ENCODE results near the gene AUNIP.
"Not testable (repeated sequence)": the region's sequence is repeated elsewhere in the genome, so short reads cannot be mapped to it uniquely, and the experiment has no call there.

AUNIP gene

DNA sequence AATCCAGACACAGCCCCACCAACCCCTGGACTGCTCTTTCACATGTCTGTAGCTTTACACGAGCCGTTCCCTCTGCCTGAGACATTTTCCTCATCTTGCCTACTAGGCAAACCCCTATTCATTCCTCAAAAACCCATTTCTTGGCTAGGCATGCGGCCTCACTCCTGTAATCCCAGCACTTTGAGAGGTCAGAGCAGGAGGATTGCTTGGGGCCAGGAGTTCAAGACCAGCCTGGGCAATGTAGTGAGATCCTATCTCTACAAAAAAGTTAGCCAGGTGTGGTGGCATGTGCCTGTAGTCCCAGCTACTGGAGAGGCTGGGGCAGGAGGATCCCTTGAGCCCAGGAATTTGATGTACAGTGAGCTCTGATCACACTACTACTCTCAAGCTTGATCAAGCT is 5.2 kb upstream of the AUNIP start:
- no peak for DNase-seq (ENCODE audit: low spot score)

GRCh38 chr1:25863486-25864262 is 4.4 kb upstream of the AUNIP start:
- no peak for DNase-seq (ENCODE audit: low spot score)

DNA sequence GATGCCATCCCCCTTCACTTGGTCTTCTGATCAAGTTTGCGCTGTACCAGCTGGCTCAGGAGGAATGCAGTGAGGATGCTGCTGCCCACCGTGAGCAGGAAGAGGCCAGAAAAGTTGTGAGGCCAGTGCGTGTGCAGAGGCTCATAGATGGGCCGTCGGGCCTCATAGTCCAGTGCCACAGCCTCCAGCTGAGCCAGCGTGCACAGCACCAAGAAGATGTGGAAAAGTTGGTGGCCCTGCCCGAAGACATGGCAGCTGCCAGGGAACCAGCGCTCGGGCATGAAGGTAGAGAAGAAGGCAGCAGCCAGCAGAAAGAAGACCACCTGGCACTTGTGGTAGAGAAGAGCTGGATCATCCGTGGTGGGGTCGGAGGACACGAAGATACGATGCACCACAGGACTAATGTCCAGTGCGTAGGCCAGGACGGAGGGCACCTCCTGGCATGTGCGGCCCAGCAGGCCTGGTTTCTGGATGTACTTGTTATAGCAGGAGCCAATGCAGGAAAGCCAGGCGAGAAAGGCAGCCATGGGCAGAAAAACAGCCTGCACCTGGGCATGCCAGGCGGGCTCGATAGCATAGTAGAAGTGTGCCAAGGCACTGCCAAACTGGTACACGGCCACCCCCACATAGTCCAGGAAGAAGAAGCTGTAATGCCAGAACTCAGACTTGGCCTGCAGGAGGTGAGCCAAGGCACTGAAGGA is 3.7 kb upstream of the AUNIP start:
- no peak for DNase-seq (ENCODE audit: low spot score)

- DNase-seq (ENCODE audit: low spot score) = no peak
These were observed 2.3 kb upstream of the AUNIP start for GRCh38 chr1:25861316-25862286.

DNA sequence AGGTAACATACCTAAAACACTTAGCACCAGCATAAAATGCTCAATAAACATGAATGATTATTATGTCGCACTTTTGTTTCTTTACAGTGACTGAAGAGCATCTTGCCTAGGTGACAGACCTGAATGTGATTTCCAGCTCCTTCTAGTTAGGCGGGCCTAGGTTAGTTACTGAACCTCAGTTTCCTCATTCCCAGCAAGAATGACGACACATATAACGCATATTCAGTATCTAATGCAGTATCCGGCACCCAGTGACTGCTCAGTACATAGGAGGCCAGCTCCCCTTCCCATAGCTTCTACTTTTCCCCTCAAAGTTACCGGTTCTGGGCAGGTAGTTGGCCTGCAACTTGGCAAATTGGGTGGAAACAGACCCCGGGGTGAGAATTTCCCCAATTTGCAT is 763 bp downstream of the AUNIP start:
- DNase-seq (ENCODE audit: low spot score) = no peak

- DNase-seq (ENCODE audit: low spot score) = no peak
These were observed 2.4 kb downstream of the AUNIP start for GRCh38 chr1:25856856-25857255.

DNA sequence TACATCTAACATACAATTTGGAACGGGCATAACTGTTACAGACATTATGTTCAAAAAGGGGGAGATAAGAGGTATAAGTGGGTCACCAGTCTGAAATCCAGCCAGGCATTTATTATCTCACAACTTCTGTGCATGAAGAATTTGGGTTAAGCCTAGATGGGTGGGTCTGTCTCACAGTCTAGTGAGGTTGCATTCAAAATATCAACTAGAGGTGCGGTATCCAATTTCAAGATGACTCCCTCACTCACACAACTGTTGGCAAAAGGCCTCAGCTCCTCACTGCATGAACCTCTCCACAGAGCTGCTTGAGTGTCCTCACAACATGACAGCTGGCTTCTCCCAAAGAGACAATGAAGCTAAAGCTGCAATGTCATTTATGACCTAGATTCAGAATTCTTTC is 4.7 kb downstream of the AUNIP start:
- DNase-seq (ENCODE audit: low spot score) = no peak

- no peak for DNase-seq (ENCODE audit: low spot score)
These were observed 10.7 kb downstream of the AUNIP start for GRCh38 chr1:25848531-25848930.

DNA sequence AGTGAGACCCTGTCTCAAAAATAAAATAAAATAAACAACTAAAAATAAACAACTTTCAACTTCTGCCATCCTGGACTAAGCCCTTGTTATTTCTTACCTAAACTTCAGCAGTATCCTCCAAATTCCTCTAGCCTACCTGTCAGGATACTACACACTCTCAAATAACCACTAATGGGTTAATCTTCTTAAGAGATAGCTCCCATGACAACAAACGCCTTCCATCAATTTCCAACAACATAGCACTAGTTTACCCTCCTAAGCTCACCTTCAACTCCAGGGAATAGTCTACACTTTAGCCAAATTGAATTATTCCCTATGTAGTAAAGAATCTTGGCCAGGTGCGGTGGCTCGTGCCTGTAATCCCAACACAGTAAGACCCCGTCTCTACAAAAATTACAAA is 11.3 kb downstream of the AUNIP start:
- DNase-seq (ENCODE audit: low spot score) = no peak

- DNase-seq (ENCODE audit: low spot score) = no peak
These were observed 13.6 kb downstream of the AUNIP start for GRCh38 chr1:25845664-25846063.

DNA sequence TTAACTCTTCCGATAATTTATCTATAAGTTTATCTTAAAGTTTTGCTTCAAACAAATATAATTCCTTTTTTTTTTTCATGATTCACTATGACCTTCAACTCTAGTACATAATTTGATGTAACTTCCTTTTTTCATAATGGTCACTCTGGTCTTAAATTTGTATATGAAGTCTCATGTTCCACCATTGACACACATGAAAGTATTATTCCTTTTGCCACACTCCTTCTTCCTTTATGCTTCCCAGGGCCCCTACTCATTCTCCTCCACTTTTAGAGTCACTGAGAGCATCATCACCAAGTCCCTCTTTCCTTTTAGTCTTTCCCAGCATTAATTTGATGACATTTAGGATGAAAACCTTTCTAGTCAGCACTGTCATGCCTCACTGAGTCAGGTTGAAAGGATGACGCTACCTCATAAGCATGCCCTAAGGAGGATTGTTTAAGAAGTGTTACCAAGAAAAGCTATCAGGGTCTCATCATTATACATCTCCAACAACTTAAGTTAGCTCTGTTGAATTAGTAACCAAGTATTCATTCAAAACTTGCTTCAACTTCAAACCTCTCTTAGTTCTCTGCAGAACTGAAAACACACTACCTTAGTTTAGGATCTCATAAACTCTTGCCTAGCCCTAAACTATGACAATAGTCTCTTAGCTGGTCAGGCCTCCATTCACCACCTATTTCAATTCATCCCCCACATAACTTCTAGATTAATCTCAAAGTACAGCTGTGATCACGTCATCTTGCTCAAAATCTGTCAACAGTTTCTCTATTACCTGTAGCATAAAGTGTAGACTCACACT is 14.5 kb downstream of the AUNIP start:
- DNase-seq (ENCODE audit: low spot score) = no peak

DNA sequence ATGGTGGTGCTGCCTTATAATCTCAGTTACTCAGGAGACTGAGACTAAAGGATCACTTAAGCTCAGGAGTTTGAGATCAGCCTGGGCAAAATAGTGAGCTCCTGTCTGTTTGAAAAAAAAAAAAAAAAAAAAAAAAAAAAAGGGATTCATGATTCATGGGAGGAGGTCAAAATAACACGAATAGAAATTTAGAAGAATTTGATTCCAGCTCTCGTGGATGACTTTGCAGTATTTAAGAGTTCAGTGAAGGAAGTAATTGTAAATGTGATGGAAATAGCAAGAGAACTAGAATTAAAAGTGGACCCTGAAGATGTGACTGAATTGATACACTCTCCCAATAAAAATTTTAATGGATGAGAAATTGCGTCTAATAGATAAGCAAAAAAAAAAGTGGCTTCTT is 15.8 kb downstream of the AUNIP start:
- no peak for DNase-seq (ENCODE audit: low spot score)

DNA sequence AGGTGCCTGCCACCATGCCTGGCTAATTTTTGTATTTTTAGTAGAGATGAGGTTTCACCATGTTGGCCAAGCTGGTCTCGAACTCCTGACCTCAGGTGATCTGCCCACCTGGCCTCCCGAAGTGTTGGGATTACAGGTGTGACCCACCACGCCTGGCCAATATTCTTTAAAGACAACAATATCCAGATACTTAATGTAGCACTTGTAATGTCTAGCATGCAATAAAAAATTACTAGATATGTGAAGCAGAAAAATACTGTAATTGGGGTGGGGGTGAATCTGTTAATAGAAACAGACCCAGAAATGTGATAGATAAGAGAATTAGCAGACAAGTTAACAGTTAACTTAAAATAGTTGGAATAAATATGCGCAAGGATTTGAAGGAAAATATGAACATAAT is 19.4 kb downstream of the AUNIP start:
- not testable (repeated sequence) for DNase-seq (ENCODE audit: low spot score)

GRCh38 chr1:25837262-25837875 is 21.9 kb downstream of the AUNIP start:
- no peak for DNase-seq (ENCODE audit: low spot score)

GRCh38 chr1:25836695-25837094 is 22.6 kb downstream of the AUNIP start:
- DNase-seq (ENCODE audit: low spot score) = no peak

GRCh38 chr1:25834894-25835293 is 24.4 kb downstream of the AUNIP start:
- DNase-seq (ENCODE audit: low spot score) = no peak

GRCh38 chr1:25833158-25833557 is 26.1 kb downstream of the AUNIP start:
- DNase-seq (ENCODE audit: low spot score) = no peak

DNA sequence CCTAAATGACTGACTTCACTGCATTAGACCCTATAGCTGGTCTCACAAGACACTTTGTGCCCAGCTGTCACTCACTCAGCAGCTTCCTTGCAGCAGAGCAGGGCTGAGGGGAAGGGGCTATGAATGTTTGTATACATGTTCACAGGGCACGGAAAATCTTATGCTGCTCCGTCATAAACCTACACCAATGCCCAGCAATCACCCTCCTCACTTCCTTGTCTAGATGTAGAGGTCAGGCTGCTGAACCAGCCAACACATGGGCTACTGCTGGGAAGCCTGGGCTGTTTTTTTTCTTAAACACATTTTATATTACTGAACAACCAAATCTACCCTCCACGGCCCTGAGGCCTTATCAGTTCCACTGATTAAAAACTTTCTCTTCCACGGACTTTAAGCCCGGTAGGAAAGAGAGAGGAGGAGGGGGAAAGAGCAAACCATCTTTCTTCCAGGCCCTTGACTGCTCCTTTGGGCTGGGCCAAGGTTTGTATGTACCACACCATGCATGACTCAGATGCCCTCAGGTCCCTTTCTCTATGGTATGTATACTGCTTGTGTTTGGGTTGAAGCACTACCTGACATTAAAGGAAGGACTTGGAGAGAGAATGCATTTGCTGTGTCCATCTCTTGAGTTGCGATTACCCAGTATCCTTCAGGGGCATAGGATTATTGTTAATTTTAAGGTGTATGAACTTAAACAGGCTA is 26.8 kb downstream of the AUNIP start:
- no peak for DNase-seq (ENCODE audit: low spot score)

- no peak for DNase-seq (ENCODE audit: low spot score)
These were observed 27.6 kb downstream of the AUNIP start for GRCh38 chr1:25831569-25832196.

DNA sequence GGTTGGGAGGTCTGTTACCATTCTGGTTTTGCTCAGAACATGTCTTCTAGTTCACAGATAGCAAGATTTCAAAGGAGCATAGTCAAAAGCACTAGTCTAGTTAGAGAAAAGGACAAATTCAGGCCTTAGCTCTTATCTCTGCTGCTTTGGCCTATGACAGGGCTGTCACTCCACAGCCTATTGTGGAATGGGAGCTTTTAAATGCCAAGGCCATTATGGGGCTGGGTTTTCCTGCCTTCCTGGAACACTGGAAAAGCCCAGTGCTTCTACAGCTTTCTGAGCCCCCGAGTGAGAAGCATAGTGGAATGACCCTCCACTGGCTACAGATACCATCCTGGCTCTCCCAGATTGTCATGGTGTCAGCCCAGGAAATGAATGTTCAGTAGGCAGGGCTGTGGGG is 30.2 kb downstream of the AUNIP start:
- DNase-seq (ENCODE audit: low spot score) = no peak

Measured in hematopoietic multipotent progenitor cell treated with erythropoietin and hydrocortisone succinate and interleukin-3 and kit ligand, for 17 days (in vitro differentiated cells).